DMS114 treated with DMSO at 0.1 percent for 48 hours (cell line): ENCODE results near the gene ACSF3.
"Not testable (repeated sequence)": the region's sequence is repeated elsewhere in the genome, so short reads cannot be mapped to it uniquely, and the experiment has no call there.

ENCODE experiments used
- DNase-seq: peaks from one replicate; lab custom pipeline; 2025; ENCODE audit not compliant: unreplicated experiment; lab: John Stamatoyannopoulos, UW

The ACSF3 gene

GRCh38 chr16:89187032-89187769 lies 93.5 kb downstream of the ACSF3 start:
- no peak for DNase-seq

GRCh38 chr16:89187770-89188392 lies 94.2 kb downstream of the ACSF3 start:
- DNase-seq: no peak

- DNase-seq: not testable (repeated sequence)
Measured at GRCh38 chr16:89188471-89189357, 95.1 kb downstream of the ACSF3 start.

GRCh38 chr16:89189358-89190025 lies 95.8 kb downstream of the ACSF3 start:
- DNase-seq: no peak

GRCh38 chr16:89190150-89190958 lies 96.7 kb downstream of the ACSF3 start:
- DNase-seq: no peak

GRCh38 chr16:89191033-89191900 lies 97.6 kb downstream of the ACSF3 start:
- DNase-seq: no peak

GRCh38 chr16:89191901-89192185 lies 98.2 kb downstream of the ACSF3 start:
- no peak for DNase-seq

GRCh38 chr16:89192186-89192955 lies 98.7 kb downstream of the ACSF3 start:
- DNase-seq: peak; percentile 27

- no peak for DNase-seq
Measured at GRCh38 chr16:89192956-89193575, 99.4 kb downstream of the ACSF3 start.

- no peak for DNase-seq
Measured at GRCh38 chr16:89193576-89194293, 100.1 kb downstream of the ACSF3 start.

- no peak for DNase-seq
Measured at GRCh38 chr16:89194340-89195311, 101.0 kb downstream of the ACSF3 start.

GRCh38 chr16:89195521-89196171 lies 102.0 kb downstream of the ACSF3 start:
- DNase-seq: no peak

GRCh38 chr16:89197033-89197632 lies 103.5 kb downstream of the ACSF3 start:
- no peak for DNase-seq

- no peak for DNase-seq
Measured at GRCh38 chr16:89197633-89198416, 104.2 kb downstream of the ACSF3 start.
